Jurkat, Clone E6-1 (cell line): Measurements from ENCODE around the gene SEMA3D.
A peak's percentile ranks its signal among the peaks of the same experiment; 100 is the strongest.
"Not testable (repeated sequence)": the region's sequence is repeated elsewhere in the genome, so short reads cannot be mapped to it uniquely, and the experiment has no call there.

ENCODE experiments used
- DNase-seq: peaks from one replicate; pipeline ENCODE4 v3.0.0-alpha.2; 2011; ENCODE audit warnings: low read depth, low spot score
- H3K4me3 ChIP-seq: 2 replicates; pipeline ENCODE4 v1.5.1; 2011; ENCODE audit warnings: mild to moderate bottlenecking, low read length, control low read depth, moderate library complexity

The SEMA3D gene

DNA sequence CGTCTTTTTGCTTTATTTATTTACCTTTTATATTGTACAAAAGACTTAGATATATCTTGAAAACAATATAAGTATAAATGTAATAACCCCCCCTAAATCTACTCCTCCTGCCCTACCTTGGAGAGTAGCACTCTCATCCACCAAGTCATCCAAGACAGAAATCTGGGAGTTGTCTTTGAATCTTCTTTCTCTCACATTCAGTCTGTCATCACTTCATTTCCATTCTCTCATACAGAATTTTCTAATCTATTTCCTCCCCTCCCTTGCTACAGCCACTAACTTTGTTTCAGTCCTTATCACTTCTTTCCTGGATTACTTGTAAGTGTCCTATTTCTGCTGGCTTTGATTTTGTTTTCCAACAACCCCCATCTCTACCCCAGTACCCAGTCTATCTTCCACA, 170.6 kb downstream of the SEMA3D start:
- no peak for DNase-seq
- no peak overlapping the region for H3K4me3 ChIP-seq

- DNase-seq, result peak; percentile 28
- H3K4me3 ChIP-seq, result no peak overlapping the region
These were observed 171.8 kb downstream of the SEMA3D start for GRCh38 chr7:85014936-85015660.

- no peak for DNase-seq
These were observed 175.7 kb downstream of the SEMA3D start for GRCh38 chr7:85011127-85011526.

DNA sequence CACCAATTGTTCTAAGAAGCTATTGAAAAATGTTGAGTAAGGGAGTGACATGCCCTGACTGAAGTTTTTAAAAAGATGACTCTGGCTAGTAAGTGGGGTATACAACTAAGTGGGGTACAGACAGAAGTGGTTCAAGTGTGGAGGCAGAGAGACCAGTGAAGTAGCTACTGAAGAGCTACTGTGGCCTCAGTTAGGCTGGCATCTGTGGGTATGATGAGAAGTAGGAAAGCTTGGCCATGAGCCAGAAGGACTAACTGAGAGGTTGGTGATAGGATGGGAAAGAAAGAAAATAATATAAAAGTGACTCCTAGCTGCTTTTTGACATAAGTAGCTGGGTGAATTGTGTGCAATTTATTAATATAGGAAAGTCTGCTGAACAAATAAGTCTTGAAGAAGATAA, 176.6 kb downstream of the SEMA3D start:
- no peak overlapping the region for H3K4me3 ChIP-seq
- no peak for DNase-seq

More at GRCh38 chr7:85011127-85011526, 175.7 kb downstream of the SEMA3D start:
- H3K4me3 ChIP-seq, result no peak overlapping the region

- no peak overlapping the region for H3K4me3 ChIP-seq
- no peak for DNase-seq
These were observed 180.1 kb downstream of the SEMA3D start for GRCh38 chr7:85006754-85007153.

GRCh38 chr7:85004402-85004801, 182.5 kb downstream of the SEMA3D start:
- DNase-seq, result no peak
- no peak overlapping the region for H3K4me3 ChIP-seq

GRCh38 chr7:85001495-85002345, 185.1 kb downstream of the SEMA3D start:
- no peak overlapping the region for H3K4me3 ChIP-seq
- no peak for DNase-seq

- DNase-seq, result no peak
- H3K4me3 ChIP-seq, result no peak overlapping the region
These were observed 186.0 kb downstream of the SEMA3D start for GRCh38 chr7:85000735-85001350.

- H3K4me3 ChIP-seq, result no peak overlapping the region
- no peak for DNase-seq
These were observed 187.4 kb downstream of the SEMA3D start for GRCh38 chr7:84999450-84999849.

- DNase-seq, result no peak
- no peak overlapping the region for H3K4me3 ChIP-seq
These were observed 188.2 kb downstream of the SEMA3D start for GRCh38 chr7:84998665-84999064.

- no peak for DNase-seq
- H3K4me3 ChIP-seq, result no peak overlapping the region
These were observed 189.2 kb downstream of the SEMA3D start for GRCh38 chr7:84997626-84998025.

DNA sequence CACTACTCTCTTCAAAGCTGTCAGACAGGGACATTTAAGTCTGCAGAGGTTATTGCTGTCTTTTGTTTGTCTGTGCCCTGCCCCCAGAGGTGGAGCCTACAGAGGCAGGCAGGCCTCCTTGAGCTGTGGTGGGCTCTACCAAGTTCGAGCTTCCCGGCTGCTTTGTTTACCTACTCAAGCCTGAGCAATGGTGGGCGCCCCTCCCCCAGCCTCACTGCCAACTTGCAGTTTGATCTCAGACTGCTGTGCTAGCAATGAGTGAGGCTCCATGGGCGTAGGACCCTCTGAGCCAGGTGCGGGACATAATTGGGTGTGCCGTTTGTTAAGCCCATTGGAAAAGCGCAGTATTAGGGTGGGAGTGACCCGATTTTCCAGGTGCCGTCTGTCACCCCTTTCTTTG, 193.9 kb downstream of the SEMA3D start:
- H3K4me3 ChIP-seq, result not testable (repeated sequence)

DNA sequence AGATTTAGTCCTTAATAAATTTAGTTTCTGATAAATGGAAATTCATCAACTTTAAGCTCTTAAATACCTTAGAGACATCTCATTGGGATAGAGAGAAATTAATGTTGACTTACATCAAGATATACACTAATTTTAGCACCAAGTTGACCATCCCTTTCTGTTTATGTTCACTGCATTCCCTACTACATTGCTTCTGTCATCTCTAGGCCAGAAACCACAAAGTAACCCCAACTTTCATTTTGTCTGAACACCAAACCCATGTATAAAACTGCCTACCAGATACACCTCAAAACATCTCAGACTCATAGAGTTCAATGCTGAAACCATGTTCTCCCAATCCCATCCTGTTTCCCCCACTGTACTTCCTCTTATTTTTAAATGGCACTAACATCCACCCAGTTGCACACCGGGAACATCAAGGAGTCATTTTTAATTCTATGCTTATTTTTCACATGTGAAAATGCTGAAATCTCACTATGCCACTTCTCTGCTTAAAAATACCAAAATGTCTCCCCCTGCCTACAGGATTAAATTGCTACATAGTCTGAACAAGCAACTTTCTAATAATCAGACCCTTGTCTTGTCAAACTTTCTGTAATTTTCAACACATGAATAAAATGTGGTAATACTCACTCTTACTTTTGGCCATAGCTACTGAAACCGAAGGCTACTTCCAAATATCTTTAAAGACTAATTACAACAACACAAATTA, 201.6 kb downstream of the SEMA3D start:
- no peak for DNase-seq
- no peak overlapping the region for H3K4me3 ChIP-seq

More for the DNA sequence above, 193.9 kb downstream of the SEMA3D start:
- DNase-seq, result not testable (repeated sequence)

GRCh38 chr7:84982199-84982598, 204.7 kb downstream of the SEMA3D start:
- DNase-seq, result no peak
- no peak overlapping the region for H3K4me3 ChIP-seq

DNA sequence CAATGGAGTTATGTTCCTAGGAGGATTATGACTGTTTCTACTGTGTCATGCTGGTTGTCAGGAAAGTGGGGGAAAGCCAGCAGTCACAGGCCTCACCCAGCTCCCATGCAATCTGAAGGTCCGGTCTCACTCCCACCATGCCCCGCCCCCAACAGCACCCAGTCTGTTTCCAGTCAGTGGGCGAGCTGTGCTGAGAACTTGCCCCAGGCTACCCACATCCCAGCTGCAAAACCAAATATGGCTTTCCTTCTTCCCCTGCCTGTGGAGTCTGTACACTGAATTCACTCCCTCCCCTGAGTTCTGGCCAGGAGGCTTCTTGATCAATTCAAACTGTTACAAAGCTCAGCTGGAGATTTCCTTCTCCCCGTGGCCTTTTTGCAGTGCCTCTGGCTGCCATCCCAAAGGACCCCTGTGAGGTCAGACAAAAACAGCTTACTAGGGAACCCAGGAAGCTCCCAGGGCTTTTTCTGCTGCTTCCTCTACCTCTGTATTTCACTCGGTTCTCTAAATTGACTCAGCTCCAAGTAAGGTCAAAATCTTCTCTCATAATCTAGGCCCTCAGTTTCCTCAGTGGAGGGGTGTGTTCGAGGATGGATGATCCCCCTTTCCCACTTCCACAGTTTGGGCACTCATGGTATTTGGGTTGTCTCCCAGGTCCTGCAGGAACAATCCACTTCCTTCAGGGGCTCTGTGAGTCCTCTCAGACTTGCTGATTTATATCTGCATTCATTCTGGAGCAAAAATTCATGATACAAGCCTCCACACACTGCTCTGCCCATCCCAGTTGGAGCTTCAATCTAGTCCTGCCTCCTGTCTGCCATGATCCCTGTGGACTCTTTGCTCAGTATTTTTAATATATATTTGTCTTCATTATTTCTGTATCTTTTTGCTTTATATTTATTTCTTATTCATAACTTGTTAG, 205.5 kb downstream of the SEMA3D start:
- no peak overlapping the region for H3K4me3 ChIP-seq
- no peak for DNase-seq

- no peak overlapping the region for H3K4me3 ChIP-seq
- DNase-seq, result no peak
These were observed 211.2 kb downstream of the SEMA3D start for GRCh38 chr7:84975586-84976185.

DNA sequence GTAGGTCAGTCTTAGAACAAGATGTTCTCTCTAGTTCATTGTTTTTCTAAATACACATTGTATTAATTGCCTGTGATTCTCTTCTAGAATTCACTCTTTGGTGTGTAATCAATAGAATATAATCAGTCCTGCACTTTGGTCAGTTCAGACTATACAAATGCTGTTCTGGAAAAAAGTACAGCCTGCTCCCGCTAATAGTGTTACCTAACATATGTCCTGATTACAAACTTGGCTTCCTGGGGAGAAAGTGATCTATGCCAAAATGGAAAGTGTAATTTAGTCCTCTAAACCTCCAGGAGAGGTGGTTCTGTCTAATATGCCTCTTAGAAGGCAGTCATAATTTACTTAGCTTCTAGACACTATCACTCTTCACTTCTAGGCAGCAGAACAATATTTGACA, 215.5 kb downstream of the SEMA3D start:
- no peak overlapping the region for H3K4me3 ChIP-seq
- DNase-seq, result no peak

DNA sequence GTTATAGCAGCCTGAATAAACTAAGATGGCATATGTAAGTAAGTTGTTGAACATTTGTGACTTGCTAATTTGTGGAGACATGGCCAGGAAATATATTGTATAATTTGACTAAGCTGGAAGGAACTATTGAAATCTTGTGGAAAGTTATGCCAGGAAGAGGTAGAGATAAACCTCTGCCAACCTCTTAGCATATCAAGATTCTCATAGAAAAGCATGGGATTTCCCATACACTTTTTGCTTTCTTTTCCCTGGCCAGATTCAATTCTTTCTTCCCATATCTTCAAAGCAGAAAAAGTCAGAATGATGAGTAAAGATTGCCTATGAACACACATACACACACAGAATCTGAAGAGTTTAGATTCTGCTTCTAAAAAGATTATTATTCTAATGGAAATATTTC, 216.2 kb downstream of the SEMA3D start:
- DNase-seq, result no peak
- H3K4me3 ChIP-seq, result no peak overlapping the region
